ENCODE results near the gene DMRT1. TPM values are rescaled to one million over a fixed set of nuclear protein-coding genes. Genes with fewer than 3 reads are reported as not detected.

The DMRT1 gene
- total and polyA plus RNA-seq, 5 donors from 2014 or later, result not detected

- Mint-ChIP-seq H3K27me3 (peaks cover 22% of the 10 kb centered on the region), H3K27ac (no peak overlapping the region), H3K36me3 (no peaks in the 10 kb centered on the region), H3K4me3 (no peak overlapping the region), H3K9me3 (peaks cover 0 to 1% (median 0%) of the 10 kb centered on the region in 7 donors), H3K4me1 (peaks cover 0 to 2% (median 0%) of the 10 kb centered on the region in 4 donors)
- no peaks in the 10 kb centered on the region for H3K27me3 ChIP-seq (ENCODE audit: control insufficient read depth, insufficient read depth, low read length)
- no peak overlapping the region for H3K4me3 ChIP-seq (ENCODE audit: low read depth, low read length)
- DNase-seq (no peak), ATAC-seq (ENCODE audit: low read depth in 2 of 2) (no peak)
- H3K4me1 ChIP-seq (ENCODE audit: control insufficient read depth, insufficient read depth, low read length, poor library complexity, severe bottlenecking), result no peaks in the 10 kb centered on the region
- H3K9me3 ChIP-seq (ENCODE audit: control insufficient read depth in 2 of 2, low read length in 2 of 2), result no peaks in the 10 kb centered on the region
- no peak overlapping the region for H3K27ac ChIP-seq (ENCODE audit: insufficient read depth, low read length, poor library complexity, severe bottlenecking)
- no peaks in the 10 kb centered on the region for H3K36me3 ChIP-seq (ENCODE audit: control insufficient read depth, insufficient read depth, low read length)
These were observed 172.7 kb downstream of the DMRT1 start for GRCh38 chr9:1014225-1014624.

- H3K27ac Mint-ChIP-seq, result no peak overlapping the region
- H3K9me3 ChIP-seq (ENCODE audit: control insufficient read depth in 2 of 2, low read length in 2 of 2), result no peaks in the 10 kb centered on the region
- H3K4me3 ChIP-seq (ENCODE audit: low read depth, low read length), result no peak overlapping the region
- no peaks in the 10 kb centered on the region for H3K27me3 ChIP-seq (ENCODE audit: control insufficient read depth, insufficient read depth, low read length)
- ATAC-seq (ENCODE audit: low read depth in 2 of 2) (no peak), DNase-seq (no peak)
- H3K36me3 ChIP-seq (ENCODE audit: control insufficient read depth, insufficient read depth, low read length), result no peaks in the 10 kb centered on the region
- peaks cover 0 to 1% (median 0%) of the 10 kb centered on the region in 7 donors for H3K9me3 Mint-ChIP-seq
- no peaks in the 10 kb centered on the region for H3K4me1 ChIP-seq (ENCODE audit: control insufficient read depth, insufficient read depth, low read length, poor library complexity, severe bottlenecking)
- H3K27ac ChIP-seq (ENCODE audit: insufficient read depth, low read length, poor library complexity, severe bottlenecking), result no peak overlapping the region
- H3K4me1 Mint-ChIP-seq, result peaks cover 0 to 2% (median 0%) of the 10 kb centered on the region in 4 donors
- no peaks in the 10 kb centered on the region for H3K36me3 Mint-ChIP-seq
- H3K4me3 Mint-ChIP-seq, result no peak overlapping the region
- H3K27me3 Mint-ChIP-seq, result peaks cover 20% of the 10 kb centered on the region
These were observed 173.1 kb downstream of the DMRT1 start for GRCh38 chr9:1014640-1015039.

GRCh38 chr9:1018121-1018520 is 176.6 kb downstream of the DMRT1 start:
- no peaks in the 10 kb centered on the region for H3K4me1 ChIP-seq (ENCODE audit: control insufficient read depth, insufficient read depth, low read length, poor library complexity, severe bottlenecking)
- Mint-ChIP-seq H3K36me3 (no peaks in the 10 kb centered on the region), H3K27ac (no peak overlapping the region), H3K4me1 (peaks cover 0 to 2% (median 0%) of the 10 kb centered on the region in 4 donors), H3K4me3 (no peak overlapping the region), H3K9me3 (peaks cover 0 to 2% (median 0%) of the 10 kb centered on the region in 7 donors), H3K27me3 (peaks cover 15% of the 10 kb centered on the region)
- peak in 1 of 3 donors; percentile 34 for DNase-seq
- no peak for ATAC-seq (ENCODE audit: low read depth in 2 of 2)
- H3K36me3 ChIP-seq (ENCODE audit: control insufficient read depth, insufficient read depth, low read length), result no peaks in the 10 kb centered on the region
- no peak overlapping the region for H3K27ac ChIP-seq (ENCODE audit: insufficient read depth, low read length, poor library complexity, severe bottlenecking)
- H3K9me3 ChIP-seq (ENCODE audit: control insufficient read depth in 2 of 2, low read length in 2 of 2), result peaks cover 4 to 10% of the 10 kb centered on the region in 2 experiments
- no peaks in the 10 kb centered on the region for H3K27me3 ChIP-seq (ENCODE audit: control insufficient read depth, insufficient read depth, low read length)
- H3K4me3 ChIP-seq (ENCODE audit: low read depth, low read length), result no peak overlapping the region

Other genes with a start within 250 kb of the DMRT1 start
- not detected for gene DMRT3, start 135.0 kb downstream of the DMRT1 start, total RNA-seq
- gene DMRT3, start 135.0 kb downstream of the DMRT1 start, polyA plus RNA-seq, result not detected
- not detected for gene DMRT2, start 208.7 kb downstream of the DMRT1 start, total RNA-seq
- gene DMRT2, start 208.7 kb downstream of the DMRT1 start, polyA plus RNA-seq, result not detected

All from CD4-positive, CD25-positive, alpha-beta regulatory T cell (primary cell).